HL-60/S4 (cell line): Measurements from ENCODE around the gene NDUFV1.
"Not testable (repeated sequence)": the region's sequence is repeated elsewhere in the genome, so short reads cannot be mapped to it uniquely, and the experiment has no call there.

Experiments
- in situ Hi-C: fragments of 300-500 bp; cut with MboI; formaldehyde crosslinking; loops from 2 replicates; pipeline ENCODE4 v1.14.3; 2022; ENCODE audit warnings: low sequenced_read_pairs

Gene NDUFV1

GRCh38 chr11:67651976-67652781 is 45.4 kb downstream of the NDUFV1 start:
- in situ Hi-C loops = no loop called here

GRCh38 chr11:67652965-67653845 is 46.5 kb downstream of the NDUFV1 start:
- in situ Hi-C loops = no loop called here

GRCh38 chr11:67654225-67654624 is 47.5 kb downstream of the NDUFV1 start:
- in situ Hi-C loops = no loop called here

GRCh38 chr11:67656278-67656922 is 49.7 kb downstream of the NDUFV1 start:
- in situ Hi-C loops = no loop called here

- in situ Hi-C loops = no loop called here
These were observed 50.6 kb downstream of the NDUFV1 start for GRCh38 chr11:67657300-67657699.

- in situ Hi-C loops = not testable (repeated sequence)
These were observed 53.0 kb downstream of the NDUFV1 start for GRCh38 chr11:67659651-67660165.

- in situ Hi-C loops = not testable (repeated sequence)
These were observed 54.0 kb downstream of the NDUFV1 start for GRCh38 chr11:67660752-67661151.
